Medulla oblongata (tissue), 1 donor: ENCODE results near the gene METTL16.

ENCODE experiments used
- DNase-seq: peaks from one replicate; pipeline ENCODE4 v3.0.0-alpha.2; 2015; ENCODE audit errors: extremely low spot score

The METTL16 gene

DNA sequence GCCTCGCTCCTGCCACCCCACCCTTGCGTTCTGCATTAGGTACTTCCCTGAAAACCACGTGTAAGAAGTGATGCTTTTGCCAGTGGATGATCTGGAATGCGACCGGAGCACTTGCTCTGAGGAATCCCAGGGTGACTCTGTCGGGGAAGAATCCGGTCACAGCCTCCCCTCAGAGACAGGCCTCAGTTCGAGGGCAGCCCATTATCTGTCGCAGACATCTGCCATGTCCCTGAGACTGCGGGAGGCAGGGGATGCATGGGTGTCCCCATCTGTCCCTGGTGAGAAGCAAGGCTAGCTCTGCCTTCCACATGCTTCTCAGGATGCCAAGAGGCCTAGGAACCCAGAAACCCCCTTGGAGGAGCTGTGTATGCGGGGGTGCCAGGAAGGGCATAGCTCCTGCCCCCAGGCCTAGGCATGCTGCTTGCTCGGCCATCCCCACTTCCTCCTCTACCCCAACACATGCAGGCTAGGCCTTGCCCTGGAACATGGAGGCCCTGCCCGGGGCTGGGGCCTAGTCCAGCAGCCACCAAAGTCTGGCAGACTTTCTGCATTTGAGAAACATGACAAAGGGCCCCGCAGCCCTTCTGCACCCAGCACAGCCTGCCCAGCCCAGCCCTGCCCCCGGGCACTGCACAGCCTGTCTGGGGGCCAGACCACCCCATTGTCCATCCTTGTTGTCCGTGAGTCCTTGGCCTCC is 131.3 kb downstream of the METTL16 start:
- DNase-seq: no peak

DNA sequence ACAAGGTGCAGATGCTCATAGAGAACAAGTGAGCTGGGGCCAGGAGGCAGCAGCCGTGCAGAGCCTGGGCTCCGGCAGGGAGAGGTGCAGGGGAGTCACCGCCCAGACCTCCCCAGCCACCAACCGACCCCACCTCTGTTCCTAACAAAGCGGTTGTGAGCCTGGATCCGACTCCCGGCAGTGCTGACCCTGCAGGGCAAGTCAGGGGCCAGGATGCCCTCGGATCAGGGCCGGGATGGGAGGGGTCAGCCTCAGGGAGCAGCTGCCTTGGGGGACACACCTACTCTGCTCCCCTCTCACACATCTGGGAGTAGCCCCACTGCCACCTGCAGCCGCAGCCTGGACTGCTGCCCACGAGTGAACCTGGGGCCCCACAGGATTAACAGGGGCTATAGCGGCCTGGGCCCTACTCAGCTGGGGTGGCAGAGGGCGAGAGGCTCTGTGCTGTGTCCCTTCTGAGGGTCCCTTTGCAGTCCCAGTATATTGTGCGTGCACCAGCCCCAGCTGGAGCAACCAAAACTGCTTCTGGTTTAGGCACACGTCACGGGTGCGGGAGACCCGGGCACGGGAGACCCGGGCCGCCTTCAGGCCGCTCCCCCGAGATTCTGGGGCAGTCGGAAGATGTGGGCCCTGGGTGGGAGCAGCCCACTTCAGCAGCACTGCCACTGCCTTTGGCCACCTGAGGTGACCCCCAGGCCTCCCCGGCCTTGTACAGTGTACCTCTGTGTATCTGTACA is 132.0 kb downstream of the METTL16 start:
- no peak for DNase-seq

DNA sequence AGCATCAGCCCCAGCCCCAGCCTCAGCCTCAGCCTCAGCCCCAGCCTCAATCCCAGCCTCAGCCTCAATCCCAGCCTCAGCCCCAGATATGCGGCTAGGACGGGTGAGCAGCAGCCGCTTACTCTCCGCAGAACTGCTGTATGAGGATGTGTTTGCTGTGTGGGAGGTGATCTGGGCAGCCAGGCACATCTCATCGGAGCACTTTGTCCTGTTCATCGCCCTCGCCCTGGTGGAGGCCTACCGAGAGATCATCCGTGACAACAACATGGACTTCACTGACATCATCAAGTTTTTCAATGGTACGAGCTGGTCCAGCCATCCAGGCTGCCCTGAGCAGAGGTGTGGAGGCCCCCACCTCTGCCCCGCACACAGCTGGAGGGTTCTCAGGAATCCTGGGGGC is 132.8 kb downstream of the METTL16 start:
- no peak for DNase-seq

DNA sequence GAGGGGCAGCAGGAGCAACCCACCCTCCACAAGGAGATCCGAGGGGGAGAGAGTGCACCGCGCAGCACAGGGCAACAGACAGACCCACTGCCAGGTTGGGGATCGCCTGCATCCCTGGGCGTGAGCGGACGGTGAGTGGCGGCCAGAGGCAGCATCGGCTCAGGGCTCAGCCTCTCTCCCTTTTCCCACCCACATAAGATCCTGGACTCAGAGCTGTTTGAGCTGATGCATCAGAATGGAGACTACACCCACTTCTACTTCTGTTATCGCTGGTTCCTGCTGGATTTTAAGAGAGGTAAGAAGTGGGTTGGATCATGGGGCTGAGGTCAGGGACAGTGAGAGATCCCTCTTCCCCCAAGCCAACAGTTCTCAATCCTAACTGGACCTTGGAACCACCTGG is 134.0 kb downstream of the METTL16 start:
- no peak for DNase-seq

DNA sequence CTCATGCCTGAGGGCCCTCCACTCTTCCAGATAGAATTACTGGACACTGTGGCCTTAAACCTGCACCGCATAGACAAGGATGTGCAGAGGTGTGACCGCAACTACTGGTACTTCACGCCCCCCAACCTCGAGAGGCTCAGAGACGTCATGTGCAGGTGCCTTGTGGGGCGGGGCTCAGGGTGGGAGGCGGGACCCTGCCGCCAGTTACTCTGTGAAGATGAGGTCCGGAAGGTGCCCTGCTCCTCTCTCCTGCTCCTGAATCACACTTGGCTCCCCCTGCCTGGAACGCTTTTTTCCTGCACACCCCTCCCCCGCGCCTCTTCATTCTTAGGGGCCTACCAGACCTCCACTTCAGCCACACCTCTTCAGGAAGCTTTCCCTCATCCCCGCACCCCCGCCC is 135.6 kb downstream of the METTL16 start:
- DNase-seq: no peak

DNA sequence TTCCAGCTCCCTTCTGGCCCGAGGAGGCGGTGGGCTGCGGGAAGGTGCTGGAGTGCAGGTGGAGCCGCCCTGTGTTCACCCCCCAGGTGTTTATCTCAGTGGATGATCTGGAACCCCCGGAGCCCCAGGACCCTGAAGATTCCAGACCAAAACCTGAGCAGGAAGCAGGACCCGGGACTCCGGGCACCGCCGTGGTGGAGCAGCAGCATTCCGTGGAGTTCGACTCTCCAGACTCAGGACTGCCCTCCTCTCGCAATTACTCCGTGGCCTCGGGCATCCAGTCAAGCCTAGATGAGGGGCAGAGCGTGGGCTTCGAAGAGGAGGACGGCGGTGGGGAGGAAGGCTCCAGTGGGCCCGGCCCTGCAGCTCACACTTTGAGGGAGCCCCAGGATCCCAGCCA is 136.3 kb downstream of the METTL16 start:
- no peak for DNase-seq

DNA sequence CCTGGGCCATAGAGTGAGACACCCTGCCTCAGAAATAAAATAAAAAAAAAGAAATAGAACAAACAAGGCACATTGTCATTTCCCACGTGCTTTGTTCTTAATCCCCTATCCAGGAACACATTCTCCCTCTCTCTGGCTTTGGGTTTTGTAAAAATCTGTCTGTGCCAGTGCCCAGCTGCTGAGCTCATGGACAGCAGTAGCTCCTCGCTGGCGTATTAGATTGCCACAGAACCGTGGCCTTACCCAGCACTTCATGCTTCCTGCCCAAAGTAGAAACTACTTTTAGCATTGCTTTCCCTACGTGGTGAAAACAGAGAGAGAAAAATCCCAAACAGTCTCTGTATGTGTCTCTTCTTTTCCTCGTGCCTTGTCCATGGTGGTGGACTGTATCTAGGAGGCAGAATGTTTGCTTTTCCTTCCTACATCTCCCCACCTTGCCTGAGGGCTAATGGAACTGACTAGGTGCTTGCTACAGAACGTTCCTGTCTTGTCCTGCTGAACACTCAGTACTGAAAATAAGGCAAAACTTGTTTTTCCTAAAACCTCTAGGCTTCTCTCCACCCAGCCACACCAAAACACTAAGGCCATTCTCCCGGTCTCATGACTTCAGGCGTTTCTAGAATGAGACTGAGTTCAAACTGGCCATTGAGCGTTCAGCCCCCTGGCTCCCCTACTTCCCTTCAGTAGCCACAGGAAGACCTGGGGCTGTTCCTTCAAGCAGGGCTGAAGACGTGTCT is 137.0 kb downstream of the METTL16 start:
- DNase-seq: no peak

DNA sequence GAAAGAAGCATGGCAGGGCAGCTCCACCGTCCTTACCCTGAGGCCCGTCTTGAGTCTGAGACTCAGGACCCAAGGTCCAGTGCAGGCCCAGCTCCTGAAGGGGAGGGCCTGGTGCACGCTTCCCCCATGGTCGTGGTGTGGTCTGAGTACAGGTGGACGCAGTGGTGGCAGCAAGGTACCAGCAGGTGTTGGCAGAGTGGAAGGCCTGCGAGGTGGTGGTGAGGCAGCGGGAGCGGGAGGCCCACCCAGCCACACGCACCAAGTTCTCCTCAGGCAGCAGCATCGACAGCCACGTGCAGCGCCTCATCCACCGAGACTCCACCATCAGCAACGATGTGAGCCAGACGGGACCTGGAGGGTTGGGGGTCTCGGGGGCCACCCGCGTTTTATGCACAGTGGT is 138.5 kb downstream of the METTL16 start:
- no peak for DNase-seq

DNA sequence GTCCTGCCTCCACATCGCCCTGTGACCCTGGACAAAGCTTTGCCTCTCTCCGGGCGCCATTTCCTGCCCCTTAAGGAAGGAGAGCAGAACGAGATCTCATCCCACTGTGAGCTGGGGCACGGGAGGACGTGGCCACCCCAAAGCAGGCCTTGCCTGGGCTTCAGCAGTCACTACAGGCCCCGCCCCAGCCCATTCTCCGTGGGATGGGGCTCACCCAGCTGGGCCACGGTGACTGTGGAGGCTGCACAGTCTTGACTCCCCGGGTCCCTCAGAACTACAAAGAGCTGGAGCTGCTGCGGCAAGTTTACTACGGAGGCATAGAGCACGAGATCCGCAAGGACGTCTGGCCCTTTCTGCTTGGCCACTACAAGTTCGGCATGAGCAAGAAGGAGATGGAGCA is 139.0 kb downstream of the METTL16 start:
- DNase-seq: no peak

DNA sequence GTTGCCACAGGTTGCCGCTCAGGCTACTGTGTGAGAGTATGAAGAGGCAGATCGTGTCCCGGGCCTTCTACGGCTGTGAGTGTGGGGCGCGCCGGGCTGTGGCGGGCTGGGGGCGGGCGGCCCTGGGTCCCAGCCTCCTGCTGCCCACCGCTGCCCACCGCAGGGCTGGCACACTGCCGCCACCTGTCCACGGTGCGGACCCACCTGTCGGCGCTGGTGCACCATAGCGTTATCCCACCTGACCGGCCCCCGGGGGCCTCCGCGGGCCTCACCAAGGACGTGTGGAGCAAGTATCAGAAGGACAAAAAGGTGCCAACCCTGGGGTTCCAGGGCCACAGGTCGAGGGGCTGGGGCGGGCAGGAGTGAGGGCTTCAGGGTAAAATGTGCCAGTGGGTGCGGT is 139.5 kb downstream of the METTL16 start:
- DNase-seq: no peak

DNA sequence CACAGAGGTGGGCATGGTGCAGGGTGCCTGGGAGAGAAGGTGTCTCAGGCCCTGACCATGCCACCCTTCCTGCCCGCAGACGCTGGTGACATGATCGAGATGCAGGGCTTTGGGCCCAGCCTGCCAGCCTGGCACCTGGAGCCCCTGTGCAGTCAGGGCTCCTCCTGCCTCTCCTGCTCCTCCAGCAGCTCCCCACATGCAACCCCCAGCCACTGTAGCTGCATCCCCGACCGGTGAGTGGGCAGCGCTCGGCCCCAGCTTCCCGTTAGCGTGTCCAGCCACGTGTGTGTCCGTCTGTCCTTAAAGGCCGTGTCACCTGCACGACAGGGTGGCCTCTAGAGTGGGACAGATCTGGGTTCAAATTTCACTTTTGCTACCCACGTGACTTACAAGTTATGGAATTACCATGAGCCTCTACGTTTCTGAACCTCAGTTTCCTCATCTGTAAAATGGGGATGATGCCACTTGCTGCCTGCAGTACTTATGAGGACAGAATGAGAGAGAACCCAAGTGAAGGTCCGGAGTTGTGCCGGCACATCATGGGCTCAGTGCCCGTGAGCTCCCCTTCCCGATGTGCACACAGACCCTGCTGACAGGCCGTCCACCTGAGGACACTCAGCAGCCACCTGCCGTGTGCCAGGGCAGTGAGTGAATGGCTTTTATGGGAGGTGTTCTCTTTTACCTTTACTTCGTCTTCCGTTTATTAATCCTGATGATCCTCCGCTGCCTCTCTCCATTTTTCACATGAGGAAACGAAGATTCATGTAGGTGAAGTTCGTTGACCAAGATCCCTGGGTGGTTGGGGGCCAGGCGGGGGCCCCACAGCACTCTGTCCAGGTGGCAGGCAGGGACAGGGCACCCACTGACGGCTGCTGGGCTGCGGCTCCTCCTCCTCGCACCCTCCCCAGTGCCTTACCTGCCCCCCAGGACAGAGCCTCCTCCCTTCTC is 140.2 kb downstream of the METTL16 start:
- DNase-seq: no peak

DNA sequence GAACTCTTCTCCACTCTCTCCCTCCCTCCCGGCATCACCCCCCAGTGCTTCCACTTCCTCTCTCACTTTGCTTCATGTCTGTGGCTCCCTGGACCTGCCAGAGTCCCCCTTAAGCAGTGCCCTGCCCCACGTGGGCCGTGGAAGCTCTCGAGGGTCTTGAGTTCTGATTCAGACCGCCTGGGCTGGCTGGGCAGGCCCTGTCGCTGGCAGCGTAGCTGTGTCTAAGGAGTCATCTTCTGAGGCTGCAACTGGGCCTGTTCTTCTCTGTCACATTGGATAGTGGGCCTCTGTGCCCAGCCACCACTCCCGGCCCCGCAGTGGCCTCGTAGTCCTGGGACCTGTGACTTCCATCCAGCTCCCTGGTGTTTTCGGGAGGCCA is 141.5 kb downstream of the METTL16 start:
- DNase-seq: no peak

DNA sequence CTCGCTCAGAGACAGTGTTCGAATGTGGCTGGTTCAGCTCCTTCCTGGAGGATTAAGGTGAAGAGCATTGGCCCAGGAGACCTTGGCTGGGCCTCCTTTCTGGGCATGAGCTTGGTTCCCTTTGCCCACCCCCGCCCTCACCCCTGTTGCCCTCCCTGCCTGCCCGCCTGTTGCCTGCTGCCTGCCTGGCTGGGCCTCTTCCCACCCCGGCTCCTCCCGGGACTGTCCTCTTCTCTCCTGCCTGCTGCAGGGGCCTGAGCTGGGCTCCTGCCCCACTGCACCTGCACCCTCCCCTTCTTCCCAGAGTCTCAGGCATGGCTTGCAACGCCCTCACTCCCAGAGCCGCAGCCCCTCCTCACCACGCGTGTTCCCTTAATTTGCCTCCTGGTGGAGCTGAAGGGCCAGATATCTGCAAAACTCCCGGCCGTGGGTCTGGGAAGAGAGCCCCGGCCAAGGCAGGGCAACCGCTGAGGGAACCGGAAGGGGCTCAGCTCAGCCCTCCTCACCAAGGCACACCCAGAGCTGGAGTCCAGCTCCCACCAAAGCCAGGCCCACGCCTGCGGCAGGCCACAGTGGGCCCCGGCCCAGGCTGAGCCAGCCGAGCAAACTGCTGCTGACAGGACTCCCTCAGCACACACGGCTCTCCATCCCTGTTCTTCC is 142.0 kb downstream of the METTL16 start:
- DNase-seq: no peak

DNA sequence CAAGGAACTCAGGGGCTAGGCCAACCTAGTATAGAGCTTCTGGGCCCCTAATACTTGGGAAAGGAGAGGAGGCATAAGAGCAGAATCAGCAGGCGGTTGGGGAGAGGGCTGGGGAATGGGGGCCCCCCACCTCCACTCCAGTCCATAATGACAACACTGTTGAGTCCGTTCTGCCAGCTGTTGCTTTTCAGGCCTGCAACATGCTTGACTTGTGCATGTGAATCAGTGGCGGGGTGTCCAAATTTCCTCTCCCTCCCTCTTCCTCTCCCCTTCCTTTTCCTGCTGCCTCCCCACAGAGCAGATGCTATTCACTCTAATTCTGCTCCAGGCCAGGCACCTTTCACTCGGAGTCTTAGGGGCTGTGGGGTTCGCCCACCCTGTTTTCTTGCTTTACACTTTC is 142.6 kb downstream of the METTL16 start:
- no peak for DNase-seq

DNA sequence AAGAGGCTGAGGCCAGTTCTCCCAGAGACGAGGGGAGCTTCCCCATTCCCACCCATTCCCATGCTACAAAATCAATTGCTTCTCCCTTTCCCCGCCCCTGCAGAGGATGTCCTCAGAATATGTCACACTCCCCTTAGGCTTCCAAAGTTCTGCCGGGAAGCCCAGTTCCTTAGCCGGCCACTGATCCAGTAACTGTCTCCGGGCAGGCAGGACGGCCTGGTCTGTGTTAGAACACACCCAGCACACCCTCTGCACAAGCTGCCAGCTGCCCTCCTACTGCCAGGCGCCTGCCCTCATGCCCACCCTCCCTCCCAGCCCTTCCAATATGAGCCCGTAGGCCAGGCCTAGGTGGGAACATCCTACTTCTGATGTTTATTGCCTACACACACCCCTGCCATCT is 143.3 kb downstream of the METTL16 start:
- no peak for DNase-seq

DNA sequence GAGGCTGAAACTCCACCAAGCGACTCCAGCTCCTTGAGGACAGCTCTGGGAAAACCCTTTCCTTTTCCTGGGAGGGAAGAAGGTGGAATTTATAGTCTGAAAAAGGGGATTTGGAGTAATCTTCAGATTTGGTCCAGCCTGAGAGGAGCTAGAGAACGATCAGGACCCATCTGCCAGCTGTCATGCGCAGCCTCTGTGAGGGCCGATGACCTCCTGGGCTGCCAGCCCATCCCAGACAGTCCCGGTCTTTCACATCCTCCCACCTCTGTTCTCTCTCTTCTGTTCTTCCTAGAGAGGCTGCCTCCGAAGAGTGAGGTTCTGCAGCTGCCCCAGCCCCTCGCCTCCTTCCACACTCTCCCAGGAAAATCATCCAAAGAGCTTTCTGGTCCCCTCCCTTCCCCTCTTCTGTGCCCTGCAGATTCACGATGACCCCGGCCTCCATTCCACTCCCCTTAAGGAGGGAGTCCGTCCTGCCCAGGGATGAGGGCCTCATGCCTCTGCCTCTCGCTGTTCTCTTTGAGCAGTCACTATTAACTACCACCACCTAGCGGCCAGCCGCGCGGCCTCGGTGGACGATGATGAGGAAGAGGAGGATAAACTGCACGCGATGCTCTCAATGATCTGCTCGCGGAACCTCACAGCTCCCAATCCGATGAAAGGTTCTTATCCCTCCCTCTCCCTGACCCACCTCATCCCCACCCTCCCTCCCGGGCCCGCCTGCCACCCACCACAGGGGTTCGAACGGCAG is 144.8 kb downstream of the METTL16 start:
- no peak for DNase-seq
